GM18517 (cell line): ENCODE results near the gene ACVR2A.

ENCODE experiments used
- ATAC-seq: cut with Tn5 transposase; IDR thresholded peaks from one replicate; pipeline ENCODE4 v1.9.1; 2021; ENCODE audit warnings: mild to moderate bottlenecking, moderate library complexity; ENCODE audit not compliant: unreplicated experiment

Gene ACVR2A

DNA sequence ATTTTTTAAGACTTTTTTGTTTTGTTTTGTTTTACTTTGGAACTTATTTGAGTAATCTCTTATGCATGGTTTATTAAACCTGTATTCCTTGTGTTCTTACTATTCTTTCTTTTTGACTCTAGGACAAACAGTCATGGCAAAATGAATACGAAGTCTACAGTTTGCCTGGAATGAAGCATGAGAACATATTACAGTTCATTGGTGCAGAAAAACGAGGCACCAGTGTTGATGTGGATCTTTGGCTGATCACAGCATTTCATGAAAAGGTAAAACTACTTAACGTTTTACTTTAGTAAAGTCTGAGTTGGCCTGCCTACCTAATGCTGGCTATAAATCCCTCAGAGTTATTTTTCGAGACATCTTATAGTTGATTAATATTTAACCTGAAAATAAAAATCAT, 72.3 kb downstream of the ACVR2A start:
- ATAC-seq = no peak

DNA sequence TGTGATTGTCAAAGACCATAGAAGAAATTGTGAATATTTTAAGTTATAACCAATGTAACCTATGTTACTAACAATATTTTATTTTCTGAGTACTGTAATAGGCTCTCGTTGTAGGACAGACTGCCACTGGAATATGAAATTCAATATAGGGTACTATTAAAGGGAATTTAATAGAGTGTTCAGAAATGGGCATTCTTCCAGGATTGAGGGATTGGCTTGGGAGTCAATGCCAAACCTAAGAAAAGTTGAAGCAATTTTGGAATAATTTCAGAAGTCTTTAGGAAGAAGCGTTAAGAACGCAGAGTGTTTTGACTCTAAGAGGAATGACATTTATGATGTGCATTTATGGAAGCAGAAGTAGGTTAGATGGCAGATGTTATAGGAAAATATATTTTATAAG, 79.0 kb downstream of the ACVR2A start:
- no peak for ATAC-seq

DNA sequence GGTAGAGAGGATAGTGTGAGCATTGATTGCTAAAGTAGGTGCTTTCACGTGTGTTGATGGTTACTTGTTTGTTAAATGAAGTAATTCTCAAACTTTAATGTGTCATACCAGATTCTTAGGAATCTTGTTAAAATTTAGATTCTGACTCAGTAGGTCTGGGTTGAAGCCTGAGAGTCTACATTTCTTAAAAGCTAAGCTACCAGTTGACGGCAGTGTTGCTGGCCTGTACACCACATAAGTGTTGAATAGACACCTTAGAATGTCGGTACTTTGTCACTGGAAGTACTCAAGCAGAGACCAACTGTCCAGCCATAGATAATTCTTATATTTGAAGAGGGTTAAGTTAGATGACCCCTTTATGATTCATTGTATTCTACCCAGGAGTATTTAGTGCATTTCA, 79.8 kb downstream of the ACVR2A start:
- ATAC-seq = no peak

DNA sequence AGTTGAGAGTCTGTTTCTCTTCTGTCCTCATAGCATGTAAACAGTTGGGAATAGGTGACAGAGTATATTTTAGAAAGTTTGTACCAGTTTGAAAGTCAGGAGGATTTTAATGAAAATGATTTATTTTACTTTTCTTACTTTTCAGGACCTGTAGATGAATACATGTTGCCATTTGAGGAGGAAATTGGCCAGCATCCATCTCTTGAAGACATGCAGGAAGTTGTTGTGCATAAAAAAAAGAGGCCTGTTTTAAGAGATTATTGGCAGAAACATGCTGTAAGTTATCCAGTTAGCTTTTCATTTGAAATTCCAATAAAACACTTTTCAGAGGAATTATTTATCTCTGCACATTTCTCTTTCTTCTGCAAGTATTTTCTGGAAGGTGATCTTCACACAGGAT, 81.1 kb downstream of the ACVR2A start:
- ATAC-seq = no peak

DNA sequence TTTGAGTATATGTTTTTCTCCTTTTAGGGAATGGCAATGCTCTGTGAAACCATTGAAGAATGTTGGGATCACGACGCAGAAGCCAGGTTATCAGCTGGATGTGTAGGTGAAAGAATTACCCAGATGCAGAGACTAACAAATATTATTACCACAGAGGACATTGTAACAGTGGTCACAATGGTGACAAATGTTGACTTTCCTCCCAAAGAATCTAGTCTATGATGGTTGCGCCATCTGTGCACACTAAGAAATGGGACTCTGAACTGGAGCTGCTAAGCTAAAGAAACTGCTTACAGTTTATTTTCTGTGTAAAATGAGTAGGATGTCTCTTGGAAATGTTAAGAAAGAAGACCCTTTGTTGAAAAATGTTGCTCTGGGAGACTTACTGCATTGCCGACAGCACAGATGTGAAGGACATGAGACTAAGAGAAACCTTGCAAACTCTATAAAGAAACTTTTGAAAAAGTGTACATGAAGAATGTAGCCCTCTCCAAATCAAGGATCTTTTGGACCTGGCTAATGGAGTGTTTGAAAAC, 82.3 kb downstream of the ACVR2A start:
- ATAC-seq = no peak

DNA sequence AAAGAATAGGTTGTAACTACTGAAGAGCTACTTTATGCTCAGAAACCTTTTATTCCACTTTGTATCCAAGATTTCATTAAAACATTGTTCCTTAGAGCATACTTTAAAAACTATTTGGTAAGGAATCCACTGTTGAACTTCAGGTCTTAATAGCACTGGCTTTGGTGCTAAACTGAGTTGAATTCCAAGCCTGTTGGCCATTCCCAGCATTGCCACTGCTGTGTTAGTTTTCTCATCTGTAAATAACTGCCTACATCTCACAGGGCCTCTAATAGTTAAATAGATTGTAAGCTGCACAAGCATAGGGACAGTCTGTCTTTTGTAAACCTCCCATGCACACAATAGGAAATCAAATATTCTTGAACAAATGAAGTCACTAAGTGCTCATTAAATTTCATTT, 89.1 kb downstream of the ACVR2A start:
- no peak for ATAC-seq

DNA sequence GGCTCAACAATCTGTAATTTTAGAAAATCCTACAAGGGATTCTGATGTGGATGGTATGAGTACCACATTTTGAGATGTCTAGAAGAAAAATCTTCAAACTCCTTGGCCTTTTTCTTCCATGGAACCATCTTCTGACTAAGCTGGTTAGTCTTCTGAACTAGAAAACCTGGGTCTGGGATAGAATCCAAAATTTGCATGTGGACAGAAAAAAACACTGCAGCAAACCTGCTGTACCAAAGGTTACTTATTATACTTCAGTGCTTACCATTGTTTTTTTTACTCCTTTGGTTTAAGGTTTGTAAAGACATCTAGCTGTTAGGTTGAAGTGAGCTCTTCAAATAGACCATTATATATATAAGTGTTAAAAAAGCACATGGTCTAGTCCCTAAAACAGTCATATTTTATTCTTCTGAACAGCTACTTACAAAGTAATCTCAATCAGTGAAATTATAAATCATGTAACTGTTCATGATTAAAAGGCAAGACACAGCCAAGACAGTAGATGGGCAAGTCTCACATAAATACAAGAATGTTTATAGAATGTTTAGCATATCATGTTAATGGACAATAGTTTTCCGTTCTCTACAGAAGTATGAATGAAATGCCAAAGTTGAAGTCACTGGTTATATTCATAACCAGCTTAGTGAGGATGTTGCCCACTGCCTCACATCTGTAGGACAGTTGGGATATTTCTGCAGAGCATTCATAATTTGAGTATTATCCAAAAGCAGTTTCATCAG, 90.2 kb downstream of the ACVR2A start:
- ATAC-seq = no peak

DNA sequence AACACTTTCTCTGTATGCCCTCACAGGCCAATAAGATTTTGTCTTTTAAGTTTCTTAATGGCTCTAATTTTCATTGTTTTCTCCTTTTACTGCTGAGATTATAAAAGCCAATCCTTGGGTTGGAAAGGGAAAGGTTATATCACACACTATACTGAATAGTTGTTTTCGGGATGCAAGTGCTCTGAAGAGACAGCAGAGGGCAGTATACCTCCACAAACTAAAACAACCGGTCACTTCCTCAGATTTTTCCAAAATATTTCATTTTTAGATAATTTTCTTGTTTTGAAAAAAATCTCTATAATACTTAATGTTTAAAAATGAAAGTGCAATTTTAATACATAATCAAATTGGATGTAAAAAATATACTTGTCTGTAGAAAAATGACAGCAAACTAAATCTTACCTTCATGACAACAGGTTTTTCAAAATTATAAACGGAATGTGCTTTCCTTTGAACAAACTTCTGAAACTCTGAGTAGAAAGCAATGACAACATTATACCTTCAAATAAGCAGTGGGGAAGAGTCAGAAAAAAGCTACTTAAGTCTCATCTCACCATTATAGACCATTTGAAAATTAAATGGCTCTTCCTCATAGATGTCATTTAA, 93.0 kb downstream of the ACVR2A start:
- no peak for ATAC-seq

DNA sequence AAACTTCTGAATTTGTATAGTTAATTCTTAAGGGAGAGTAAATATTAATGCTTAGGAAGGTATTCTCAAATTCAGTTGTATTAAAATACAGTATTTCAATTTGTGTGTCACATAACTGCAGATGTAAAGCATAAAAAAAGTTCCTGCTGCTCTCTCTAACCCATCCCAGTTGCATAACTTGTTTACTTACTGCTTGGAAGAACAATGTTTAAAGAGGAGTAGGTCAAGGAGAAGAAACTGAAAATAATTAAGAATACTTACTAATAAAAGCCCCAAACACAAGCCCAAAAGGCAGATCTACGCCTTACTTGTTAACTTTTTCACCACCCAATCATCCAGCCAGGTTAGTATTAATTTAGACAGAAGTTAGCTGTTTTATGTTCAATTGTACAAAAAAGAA, 94.5 kb downstream of the ACVR2A start:
- no peak for ATAC-seq

DNA sequence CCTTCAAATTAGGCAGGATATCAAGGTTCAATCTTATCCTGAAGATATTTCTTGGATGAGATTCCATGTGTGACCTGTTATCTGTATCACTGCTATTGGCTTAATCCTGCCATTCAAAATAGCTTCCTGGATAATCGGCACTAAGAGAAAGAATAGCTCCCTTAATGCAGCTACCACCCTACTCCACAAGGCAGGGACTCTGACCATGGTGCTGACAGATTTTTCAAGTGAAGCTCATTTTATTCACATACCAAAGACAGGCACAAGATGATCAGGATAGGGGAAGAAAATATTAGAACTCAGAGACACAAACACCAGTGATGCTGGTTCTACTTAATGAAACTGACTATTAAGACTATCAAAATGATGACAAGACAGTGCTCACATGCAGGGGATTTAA, 100.8 kb downstream of the ACVR2A start:
- ATAC-seq = no peak

DNA sequence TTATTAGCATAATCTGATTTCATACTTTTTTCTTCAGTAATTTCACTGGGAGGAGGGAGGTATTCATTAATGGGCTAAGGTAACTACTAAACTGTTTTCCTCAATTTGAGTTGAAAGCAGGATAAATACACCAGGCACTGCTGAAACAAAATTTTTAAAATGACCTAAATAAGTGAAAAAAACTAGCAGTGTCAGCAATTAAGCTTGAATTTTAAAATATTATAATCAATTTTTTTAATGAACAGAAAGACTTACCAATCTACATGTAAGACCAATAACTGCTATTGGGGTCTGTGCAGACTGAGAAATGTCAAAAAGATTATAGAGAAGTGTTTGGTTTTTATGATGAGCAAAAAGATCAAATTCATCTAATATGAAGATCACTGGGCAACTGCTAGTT, 107.3 kb downstream of the ACVR2A start:
- ATAC-seq = no peak

DNA sequence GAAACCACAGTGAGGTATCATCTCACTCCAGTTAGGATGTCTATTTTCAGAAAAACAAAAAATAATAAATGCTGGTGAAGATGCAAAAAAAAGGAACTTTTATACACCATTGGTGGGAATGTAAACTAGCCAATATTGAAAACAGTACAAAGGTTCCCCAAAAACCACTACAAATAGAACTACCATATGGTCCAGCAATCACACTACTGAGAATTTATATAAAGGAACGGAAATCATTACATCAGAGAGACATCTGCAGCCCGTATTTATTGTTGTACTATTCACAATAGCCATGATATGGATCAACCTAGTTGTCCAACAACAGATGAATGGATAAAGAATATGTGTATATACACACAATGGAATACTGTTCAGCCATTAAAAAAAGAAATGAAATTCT, 123.7 kb downstream of the ACVR2A start:
- ATAC-seq = no peak

DNA sequence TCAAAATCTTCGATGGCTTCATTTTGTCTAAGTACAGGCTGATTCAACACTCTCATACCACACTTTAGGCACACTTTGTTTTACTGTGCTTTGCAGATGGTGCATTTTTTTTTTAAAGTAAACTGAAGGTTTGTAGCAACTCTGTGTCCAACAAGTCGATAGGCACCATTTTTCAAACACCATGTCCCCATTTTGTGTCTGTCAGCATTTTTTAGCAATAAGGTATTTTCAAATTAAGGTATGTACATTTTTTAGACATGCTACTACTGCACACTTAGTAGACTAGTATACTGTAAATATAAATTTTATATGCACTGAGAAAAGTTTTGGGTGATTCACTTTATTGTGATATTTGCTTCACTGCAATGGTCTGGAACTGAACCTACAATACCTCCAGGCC, 131.3 kb downstream of the ACVR2A start:
- no peak for ATAC-seq

DNA sequence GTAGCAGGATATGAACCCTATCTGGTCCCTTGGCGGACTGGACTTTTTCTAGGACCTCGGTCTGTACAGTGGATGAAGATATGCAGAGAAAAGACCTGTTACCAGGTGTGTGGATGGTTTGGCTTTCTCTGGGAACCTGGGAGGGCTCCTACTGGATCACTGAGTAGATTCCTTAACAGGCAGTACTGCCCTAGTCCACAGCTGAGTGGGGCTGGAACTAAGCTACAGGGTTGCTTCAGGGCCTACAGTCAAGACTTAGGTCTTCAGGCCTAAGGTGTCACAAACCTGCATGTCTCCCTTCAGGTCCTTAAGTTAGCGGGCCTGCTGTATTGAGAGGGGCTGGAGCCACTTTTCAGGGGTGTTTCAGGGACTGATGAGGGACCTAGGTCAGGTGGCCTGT, 132.8 kb downstream of the ACVR2A start:
- ATAC-seq = no peak
